Esophagus (tissue), 2 donors: ENCODE measurements around the gene RBX1. TPM values are rescaled to one million over a fixed set of nuclear protein-coding genes. Genes with fewer than 3 reads are reported as not detected.
"Not testable (repeated sequence)": the region's sequence is repeated elsewhere in the genome, so short reads cannot be mapped to it uniquely, and the experiment has no call there.

Source experiments
- H3K27ac ChIP-seq, 2 donors: one replicate each; pipeline ENCODE4 v1.5.1; 2013; ENCODE audit warnings: low read depth in 2 of 2, mild to moderate bottlenecking in 2 of 2, inconsistent platforms in 1 of 2, low read length in 1 of 2, moderate library complexity in 1 of 2
- H3K27me3 ChIP-seq, 2 donors: one replicate each; pipeline ENCODE4 v1.6.1; 2013; ENCODE audit warnings: low read length in 2 of 2, control low read depth in 1 of 2, mild to moderate bottlenecking in 1 of 2; ENCODE audit not compliant: insufficient read depth in 2 of 2, control insufficient read depth in 1 of 2
- H3K36me3 ChIP-seq, 2 donors: one replicate each; pipeline ENCODE4 v1.6.1; 2013; ENCODE audit warnings: low read length in 1 of 2; ENCODE audit not compliant: control insufficient read depth in 2 of 2, insufficient read depth in 2 of 2
- H3K4me1 ChIP-seq, 2 donors: one replicate each; pipeline ENCODE4 v1.6.1; 2013; ENCODE audit warnings: low read length in 1 of 2; ENCODE audit not compliant: control insufficient read depth in 2 of 2, insufficient read depth in 2 of 2
- H3K4me3 ChIP-seq, 2 donors: one replicate each; pipeline ENCODE4 v1.5.1; 2013; ENCODE audit warnings: low read length in 2 of 2, mild to moderate bottlenecking in 2 of 2, low read depth in 1 of 2, moderate library complexity in 1 of 2
- H3K9me3 ChIP-seq, 2 donors: one replicate each; pipeline ENCODE4 v1.6.1; 2013; ENCODE audit warnings: mild to moderate bottlenecking in 2 of 2, low read depth in 1 of 2, low read length in 1 of 2, moderate library complexity in 1 of 2; ENCODE audit not compliant: control insufficient read depth in 2 of 2, insufficient read depth in 1 of 2
- WGBS, 2 donors: extraction: QIAGEN DNeasy Blood & Tissue Kit; methylation state at CpG; one replicate each; pipeline ENCODE4 v1.1.7; 2013; 5-methylcytosine and 5-hydroxymethylcytosine counted together
- polyA plus RNA-seq, 2 donors: library from polyadenylated mRNA; stranded (reverse); fragments of 200-250 nt; gene quantifications; one replicate each; pipeline ENCODE4 v1.2.3, GENCODE V29; 2013
- donor health status: healthy with polysubstance abuse.
- donor health status: Bipolar disorder and iron deficiency.

The RBX1 gene
- polyA plus RNA-seq, 2 donors: 67.5 to 75.2 TPM

DNA sequence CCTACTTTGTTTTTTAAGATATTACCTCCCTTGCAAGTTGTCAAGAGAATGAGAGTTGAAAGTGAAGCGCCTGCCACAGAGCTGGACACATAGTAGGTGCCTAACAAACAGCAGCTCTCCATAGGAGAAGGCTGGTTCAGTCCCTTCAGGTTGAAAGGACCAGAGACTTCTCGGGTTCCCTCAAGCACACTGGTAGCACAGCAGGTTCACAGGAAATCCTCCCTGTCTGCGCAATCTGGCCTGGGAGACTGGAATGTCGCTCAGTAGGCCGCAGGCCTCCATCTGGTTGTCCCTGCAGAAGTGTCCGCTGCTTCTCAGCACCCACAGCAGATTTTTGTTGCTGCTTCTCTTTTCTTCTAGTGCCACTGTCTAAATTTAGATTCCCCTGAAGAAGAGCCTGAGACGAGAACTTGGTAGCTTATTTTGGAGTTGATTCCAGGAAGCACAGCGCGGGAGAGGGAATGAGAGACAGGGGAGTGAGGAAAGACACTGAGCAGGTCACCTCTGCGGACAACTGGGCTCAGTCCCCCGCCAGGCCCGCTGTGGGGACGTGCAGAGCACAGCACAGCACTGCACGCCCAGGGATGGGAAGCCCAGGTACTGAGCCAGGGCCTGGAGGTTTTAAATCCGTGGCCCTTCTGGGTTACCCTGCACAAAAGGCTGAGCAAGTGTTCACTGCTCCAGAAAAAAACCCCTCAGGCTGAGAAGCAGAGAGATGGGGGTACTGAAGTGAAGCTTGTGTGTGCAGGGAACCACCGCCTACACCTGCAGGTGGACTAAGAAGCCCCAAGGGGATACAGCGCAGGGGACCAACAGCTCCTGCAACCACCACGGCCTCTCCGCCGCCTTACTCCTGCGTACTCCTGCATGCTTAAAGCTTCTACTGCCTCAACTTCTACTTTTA is 31.6 kb downstream of the RBX1 start:
- no peak overlapping the region for H3K27ac ChIP-seq
- no peaks in the 10 kb centered on the region for H3K27me3 ChIP-seq
- H3K36me3 ChIP-seq: no peaks in the 10 kb centered on the region
- WGBS, 2 donors: 84 to 86% methylated on average over 20 to 21 of the region's 21 CpGs
- H3K9me3 ChIP-seq: peaks cover 0 to 3% of the 10 kb centered on the region in 2 donors
- no peaks in the 10 kb centered on the region for H3K4me1 ChIP-seq
- no peak overlapping the region for H3K4me3 ChIP-seq

DNA sequence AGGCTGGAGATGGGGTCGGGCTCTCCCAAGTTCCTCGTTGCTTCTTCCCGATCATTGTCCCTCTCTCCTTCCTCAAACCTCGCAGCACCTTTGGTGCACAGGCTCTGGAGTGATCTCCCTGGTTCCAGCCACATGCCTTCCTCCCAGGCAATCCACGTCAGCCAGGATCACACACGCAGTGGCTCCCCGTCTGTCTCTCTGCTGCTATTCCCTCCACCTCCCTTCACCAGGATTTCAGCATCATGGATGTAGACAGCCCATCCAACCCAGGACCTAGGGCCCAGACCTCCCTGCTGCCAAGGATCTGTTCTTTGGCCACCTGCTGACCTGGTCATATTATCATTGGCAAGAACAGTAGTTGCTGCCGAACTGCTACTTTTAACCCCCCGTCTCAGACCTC is 40.1 kb downstream of the RBX1 start:
- H3K36me3 ChIP-seq: no peaks in the 10 kb centered on the region
- H3K4me3 ChIP-seq: no peak overlapping the region
- H3K9me3 ChIP-seq: no peaks in the 10 kb centered on the region
- H3K4me1 ChIP-seq: no peaks in the 10 kb centered on the region
- no peaks in the 10 kb centered on the region for H3K27me3 ChIP-seq
- WGBS, 2 donors: 85 to 88% methylated on average over 9 of the region's 9 CpGs
- H3K27ac ChIP-seq: no peak overlapping the region

GRCh38 chr22:40995821-40996220 is 44.6 kb downstream of the RBX1 start:
- no peak overlapping the region for H3K4me3 ChIP-seq
- H3K9me3 ChIP-seq: no peaks in the 10 kb centered on the region
- H3K27ac ChIP-seq: no peak overlapping the region
- H3K4me1 ChIP-seq: no peaks in the 10 kb centered on the region
- no peaks in the 10 kb centered on the region for H3K27me3 ChIP-seq
- WGBS, 2 donors: 89 to 90% methylated on average over 4 of the region's 4 CpGs
- H3K36me3 ChIP-seq: no peaks in the 10 kb centered on the region

DNA sequence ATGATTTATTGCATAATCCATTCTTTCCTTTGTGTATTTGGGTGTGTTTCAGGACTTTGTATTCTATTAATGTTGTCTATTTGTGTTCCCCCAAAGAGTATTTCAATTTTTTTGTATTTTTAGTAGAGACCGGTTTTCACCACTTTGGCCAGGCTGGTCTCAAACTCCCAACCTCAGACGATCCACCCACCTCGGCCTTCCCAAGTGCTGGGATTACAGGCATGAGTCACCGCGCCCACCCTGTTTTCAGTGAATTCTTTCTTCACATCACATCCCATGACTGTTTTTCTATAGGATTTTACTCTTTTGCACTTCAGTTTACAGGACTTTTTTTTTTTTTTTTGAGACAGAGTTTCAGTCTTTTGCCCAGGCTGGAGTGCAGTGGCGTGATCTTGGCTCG is 46.3 kb downstream of the RBX1 start:
- Histone ChIP-seq H3K4me3 (no peak overlapping the region), H3K9me3 (no peaks in the 10 kb centered on the region), H3K36me3 (no peaks in the 10 kb centered on the region), H3K27ac (no peak overlapping the region), H3K27me3 (no peaks in the 10 kb centered on the region), H3K4me1 (no peaks in the 10 kb centered on the region)
- WGBS, 2 donors: 81 to 82% methylated on average over 7 of the region's 7 CpGs

GRCh38 chr22:41000040-41000565 is 48.9 kb downstream of the RBX1 start:
- H3K27ac ChIP-seq: no peak overlapping the region

GRCh38 chr22:41000941-41001721 is 50.0 kb downstream of the RBX1 start:
- Histone ChIP-seq H3K27ac (peak overlapping the region in 1 of 2 donors; percentile 22), H3K9me3 (no peaks in the 10 kb centered on the region)

More at GRCh38 chr22:41000040-41000565, 48.9 kb downstream of the RBX1 start:
- no peaks in the 10 kb centered on the region for H3K9me3 ChIP-seq
- H3K4me3 ChIP-seq: no peak overlapping the region
- 58 to 75% methylated on average over 2 of the region's 2 CpGs for WGBS, 2 donors
- no peaks in the 10 kb centered on the region for H3K27me3 ChIP-seq
- no peaks in the 10 kb centered on the region for H3K36me3 ChIP-seq
- no peaks in the 10 kb centered on the region for H3K4me1 ChIP-seq

GRCh38 chr22:41001722-41002122 is 50.5 kb downstream of the RBX1 start:
- Histone ChIP-seq H3K36me3 (no peaks in the 10 kb centered on the region), H3K4me3 (no peak overlapping the region), H3K4me1 (no peaks in the 10 kb centered on the region), H3K9me3 (no peaks in the 10 kb centered on the region), H3K27ac (peak overlapping the region in 1 of 2 donors; percentile 22), H3K27me3 (no peaks in the 10 kb centered on the region)
- WGBS, 2 donors: 16 to 19% methylated on average over 1 of the region's 1 CpG

More at GRCh38 chr22:41000941-41001721, 50.0 kb downstream of the RBX1 start:
- H3K4me3 ChIP-seq: no peak overlapping the region
- H3K36me3 ChIP-seq: no peaks in the 10 kb centered on the region
- H3K4me1 ChIP-seq: no peaks in the 10 kb centered on the region
- WGBS, 2 donors: 76% methylated on average over 9 of the region's 9 CpGs
- H3K27me3 ChIP-seq: no peaks in the 10 kb centered on the region

- not testable (repeated sequence) for H3K4me1 ChIP-seq, H3K4me3 ChIP-seq, H3K36me3 ChIP-seq, H3K9me3 ChIP-seq, H3K27me3 ChIP-seq
- 88 to 89% methylated on average over 11 of the region's 11 CpGs for WGBS, 2 donors
- H3K27ac ChIP-seq: peak overlapping the region in 1 of 2 donors; percentile 48
Observed at GRCh38 chr22:41002386-41002785, 51.2 kb downstream of the RBX1 start.

- no peaks in the 10 kb centered on the region for H3K4me1 ChIP-seq
- H3K27ac ChIP-seq: peak overlapping the region in 1 of 2 donors; percentile 48
- no peaks in the 10 kb centered on the region for H3K9me3 ChIP-seq
- H3K4me3 ChIP-seq: no peak overlapping the region
- no peaks in the 10 kb centered on the region for H3K36me3 ChIP-seq
- H3K27me3 ChIP-seq: no peaks in the 10 kb centered on the region
- 60 to 65% methylated on average over 10 of the region's 10 CpGs for WGBS, 2 donors
Observed at GRCh38 chr22:41003066-41003465, 51.9 kb downstream of the RBX1 start.
